Neural cell (in vitro differentiated cells): ENCODE measurements around the gene FARP1. TPM values are rescaled to one million over a fixed set of nuclear protein-coding genes. Genes with fewer than 3 reads are reported as not detected.

Experiments
- H2AFZ ChIP-seq: fragments of 200-600, 300-800 bp; sonication (generic), shearing (Covaris generic); 2 replicates; pipeline ENCODE4 v1.6.0; 2014; ENCODE audit warnings: low read depth, mild to moderate bottlenecking, antibody characterized with exemption, low read length, moderate library complexity
- H3F3A ChIP-seq: fragments of 200-600 bp; shearing (Covaris generic); 2 replicates; pipeline ENCODE4 v1.6.1; 2016; ENCODE audit warnings: mild to moderate bottlenecking, moderate library complexity, mixed read lengths, antibody characterized with exemption, low read length; ENCODE audit not compliant: insufficient read depth, poor library complexity, severe bottlenecking
- H3K27ac ChIP-seq: fragments of 200-600, 300-800 bp; sonication (generic), shearing (Covaris generic); 2 replicates; pipeline ENCODE4 v1.5.1; 2014; ENCODE audit warnings: mild to moderate bottlenecking, low read length, moderate library complexity
- H3K27me3 ChIP-seq: fragments of 300-800, 200-600 bp; sonication (generic), shearing (Covaris generic); 2 replicates; pipeline ENCODE4 v1.6.0; 2014; ENCODE audit warnings: mild to moderate bottlenecking, low read depth, low read length, moderate library complexity; ENCODE audit not compliant: insufficient read depth
- H3K36me3 ChIP-seq: fragments of 300-800, 200-600 bp; sonication (generic), shearing (Covaris generic); 2 replicates; pipeline ENCODE4 v1.5.1; 2014; ENCODE audit warnings: mild to moderate bottlenecking, antibody characterized with exemption, low read length, moderate library complexity; ENCODE audit not compliant: insufficient read depth
- H3K4me2 ChIP-seq: fragments of 300-800, 200-600 bp; sonication (generic), shearing (Covaris generic); 2 replicates; pipeline ENCODE4 v1.6.0; 2014; ENCODE audit warnings: mild to moderate bottlenecking, low read length
- H3K4me3 ChIP-seq: fragments of 300-800, 200-600 bp; sonication (generic), shearing (Covaris generic); 2 replicates; pipeline ENCODE4 v1.5.1; 2014; ENCODE audit warnings: mild to moderate bottlenecking, low read length, moderate library complexity
- H3K79me2 ChIP-seq: fragments of 200-600 bp; shearing (Covaris generic); replicated peaks from 2 replicates; pipeline ENCODE4 v1.6.0; 2014; ENCODE audit warnings: mild to moderate bottlenecking, low read length, moderate library complexity; ENCODE audit not compliant: insufficient read depth
- H3K9ac ChIP-seq: fragments of 300-800, 200-600 bp; sonication (generic), shearing (Covaris generic); 2 replicates; pipeline ENCODE4 v1.6.1; 2016; ENCODE audit warnings: mild to moderate bottlenecking, low read length, mixed read lengths
- H3K9me2 ChIP-seq: fragments of 200-600 bp; shearing (Covaris generic); 2 replicates; pipeline ENCODE4 v1.6.1; 2016; ENCODE audit warnings: mild to moderate bottlenecking, low read length, mixed read lengths; ENCODE audit not compliant: insufficient read depth
- H3K9me3 ChIP-seq: fragments of 200-600, 300-800 bp; sonication (generic), shearing (Covaris generic); 2 replicates; pipeline ENCODE4 v1.6.1; 2016; ENCODE audit warnings: mild to moderate bottlenecking, mixed run types, low read length, moderate library complexity, mixed read lengths
- H4K20me1 ChIP-seq: fragments of 200-600 bp; shearing (Covaris generic); 2 replicates; pipeline ENCODE4 v1.6.1; 2016; ENCODE audit warnings: mild to moderate bottlenecking, mixed run types; ENCODE audit not compliant: insufficient read depth
- CTCF ChIP-seq: fragments of 450-650 bp; IDR thresholded peaks from 2 replicates; pipeline ENCODE4 v1.5.1; 2014; ENCODE audit warnings: antibody characterized with exemption, mild to moderate bottlenecking, moderate library complexity; ENCODE audit not compliant: poor library complexity, severe bottlenecking
- EP300 ChIP-seq: fragments of 450-650 bp; conservative IDR thresholded peaks from 2 replicates; pipeline ENCODE4 v1.6.1; 2014; ENCODE audit warnings: antibody characterized with exemption, mild to moderate bottlenecking, moderate library complexity; ENCODE audit not compliant: poor library complexity, severe bottlenecking
- EZH2 ChIP-seq: fragments of 200-600, 300-800 bp; shearing (Covaris generic), sonication (generic); IDR thresholded peaks from 2 replicates; pipeline ENCODE4 v1.6.1; 2014; ENCODE audit warnings: antibody characterized with exemption, low read length, borderline replicate concordance, mild to moderate bottlenecking; ENCODE audit not compliant: insufficient read depth, poor library complexity, severe bottlenecking
- MXI1 ChIP-seq: fragments of 450-650 bp; conservative IDR thresholded peaks from 2 replicates; pipeline ENCODE4 v1.6.1; 2014; ENCODE audit warnings: antibody characterized with exemption, mild to moderate bottlenecking; ENCODE audit not compliant: poor library complexity, severe bottlenecking
- POLR2AphosphoS5 ChIP-seq: IDR thresholded peaks from 2 replicates; pipeline ENCODE4 v1.6.1; 2012
- RAD21 ChIP-seq: fragments of 450-650 bp; conservative IDR thresholded peaks from 2 replicates; pipeline ENCODE4 v1.6.1; 2014; ENCODE audit warnings: antibody characterized with exemption, mild to moderate bottlenecking, moderate library complexity
- SMC3 ChIP-seq: fragments of 450-650 bp; conservative IDR thresholded peaks from 2 replicates; pipeline ENCODE4 v1.6.1; 2014; ENCODE audit warnings: antibody characterized with exemption, mild to moderate bottlenecking, moderate library complexity; ENCODE audit not compliant: poor library complexity
- TAF1 ChIP-seq: IDR thresholded peaks from 2 replicates; pipeline ENCODE4 v1.6.1; 2012; ENCODE audit warnings: low read depth
- polyA plus RNA-seq: library from polyadenylated mRNA; depleted of rRNA; stranded (reverse); fragments of >200 nt; gene quantifications from 2 replicates; pipeline ENCODE4 v1.2.3, GENCODE V29; 2014
- TF ChIP-seq, protein P1 (sequence below): IDR thresholded peaks from 2 replicates; pipeline ENCODE4 v1.6.1; 2012; ENCODE audit warnings: borderline replicate concordance

Gene FARP1
- polyA plus RNA-seq, 1 donor from 2014 or later = 19.7 TPM

DNA sequence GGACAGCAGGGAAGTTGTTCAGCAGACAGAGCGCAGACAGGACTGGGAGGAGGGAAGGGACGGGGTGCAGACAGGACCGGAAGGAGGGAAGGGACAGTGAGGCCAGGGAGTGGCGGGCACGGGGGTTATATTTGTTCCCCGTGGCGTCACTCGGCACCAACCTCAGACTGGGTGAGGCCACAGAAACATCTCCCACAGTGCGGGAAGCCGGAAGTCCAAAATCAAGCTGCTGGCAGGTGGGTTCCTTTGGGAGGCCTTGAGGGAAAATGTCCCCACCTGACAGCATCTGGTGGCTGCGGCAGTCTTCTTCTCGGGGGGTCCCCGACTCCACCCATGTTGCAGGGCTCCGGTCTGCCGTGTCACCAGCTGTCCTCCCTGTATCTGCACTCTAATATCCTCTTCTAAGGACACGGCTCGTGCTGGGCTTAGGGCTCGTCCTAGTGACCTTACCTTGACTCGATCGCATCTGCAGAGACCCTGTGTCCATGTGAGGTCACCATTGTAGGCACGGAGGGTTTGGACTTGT, 301.0 kb downstream of the FARP1 start:
- no peak overlapping the region for H3K27ac ChIP-seq
- no peaks in the 10 kb centered on the region for H3K27me3 ChIP-seq
- H3K36me3 ChIP-seq = peaks cover 6% of the 10 kb centered on the region
- H3K4me2 ChIP-seq = no peak overlapping the region
- H4K20me1 ChIP-seq = no peaks in the 10 kb centered on the region
- no peak overlapping the region for H3K4me3 ChIP-seq
- H3F3A ChIP-seq = no peaks in the 10 kb centered on the region
- no peaks in the 10 kb centered on the region for H3K79me2 ChIP-seq
- no peak overlapping the region for H3K9ac ChIP-seq
- TF ChIP-seq RAD21 (no peak), POLR2AphosphoS5 (no peak), EP300 (no peak), TAF1 (no peak), SMC3 (no peak), MXI1 (no peak), CTCF (no peak), EZH2 (no peak)
- TF ChIP-seq, protein P1, sequence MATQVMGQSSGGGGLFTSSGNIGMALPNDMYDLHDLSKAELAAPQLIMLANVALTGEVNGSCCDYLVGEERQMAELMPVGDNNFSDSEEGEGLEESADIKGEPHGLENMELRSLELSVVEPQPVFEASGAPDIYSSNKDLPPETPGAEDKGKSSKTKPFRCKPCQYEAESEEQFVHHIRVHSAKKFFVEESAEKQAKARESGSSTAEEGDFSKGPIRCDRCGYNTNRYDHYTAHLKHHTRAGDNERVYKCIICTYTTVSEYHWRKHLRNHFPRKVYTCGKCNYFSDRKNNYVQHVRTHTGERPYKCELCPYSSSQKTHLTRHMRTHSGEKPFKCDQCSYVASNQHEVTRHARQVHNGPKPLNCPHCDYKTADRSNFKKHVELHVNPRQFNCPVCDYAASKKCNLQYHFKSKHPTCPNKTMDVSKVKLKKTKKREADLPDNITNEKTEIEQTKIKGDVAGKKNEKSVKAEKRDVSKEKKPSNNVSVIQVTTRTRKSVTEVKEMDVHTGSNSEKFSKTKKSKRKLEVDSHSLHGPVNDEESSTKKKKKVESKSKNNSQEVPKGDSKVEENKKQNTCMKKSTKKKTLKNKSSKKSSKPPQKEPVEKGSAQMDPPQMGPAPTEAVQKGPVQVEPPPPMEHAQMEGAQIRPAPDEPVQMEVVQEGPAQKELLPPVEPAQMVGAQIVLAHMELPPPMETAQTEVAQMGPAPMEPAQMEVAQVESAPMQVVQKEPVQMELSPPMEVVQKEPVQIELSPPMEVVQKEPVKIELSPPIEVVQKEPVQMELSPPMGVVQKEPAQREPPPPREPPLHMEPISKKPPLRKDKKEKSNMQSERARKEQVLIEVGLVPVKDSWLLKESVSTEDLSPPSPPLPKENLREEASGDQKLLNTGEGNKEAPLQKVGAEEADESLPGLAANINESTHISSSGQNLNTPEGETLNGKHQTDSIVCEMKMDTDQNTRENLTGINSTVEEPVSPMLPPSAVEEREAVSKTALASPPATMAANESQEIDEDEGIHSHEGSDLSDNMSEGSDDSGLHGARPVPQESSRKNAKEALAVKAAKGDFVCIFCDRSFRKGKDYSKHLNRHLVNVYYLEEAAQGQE = no peak
- H2AFZ ChIP-seq = no peak overlapping the region
- no peaks in the 10 kb centered on the region for H3K9me3 ChIP-seq
- H3K9me2 ChIP-seq = no peaks in the 10 kb centered on the region

DNA sequence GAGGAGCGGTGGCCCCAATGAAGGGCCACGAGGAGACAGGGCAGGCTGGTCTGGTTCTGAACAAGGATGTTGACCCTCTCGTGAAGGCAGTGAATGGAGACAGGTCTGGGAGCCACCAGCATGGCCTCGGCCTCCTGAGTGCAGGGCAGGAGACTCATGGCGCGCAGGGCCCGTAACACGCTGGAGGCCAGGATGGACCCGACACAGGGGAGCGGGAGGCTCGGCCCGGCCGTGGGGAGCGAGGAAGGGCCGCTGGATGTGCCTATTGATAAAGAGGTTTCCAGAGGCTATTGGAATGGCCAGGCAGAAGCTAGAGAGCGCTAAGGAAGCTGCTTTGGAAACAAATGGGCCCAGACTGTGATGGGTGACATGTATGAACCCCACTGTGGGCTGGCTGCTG, 301.5 kb downstream of the FARP1 start:
- Histone ChIP-seq H3K36me3 (peaks cover 6% of the 10 kb centered on the region), H3K9me2 (no peaks in the 10 kb centered on the region), H3K9me3 (no peaks in the 10 kb centered on the region), H3K4me2 (no peak overlapping the region), H3K27ac (no peak overlapping the region), H3K79me2 (no peaks in the 10 kb centered on the region), H3K9ac (no peak overlapping the region), H3K27me3 (no peaks in the 10 kb centered on the region), H2AFZ (no peak overlapping the region), H4K20me1 (no peaks in the 10 kb centered on the region), H3K4me3 (no peak overlapping the region), H3F3A (no peaks in the 10 kb centered on the region)
- TF ChIP-seq SMC3 = no peak
- no peak for TF ChIP-seq CTCF
- TF ChIP-seq TAF1 = no peak
- TF ChIP-seq POLR2AphosphoS5 = no peak
- TF ChIP-seq EP300 = no peak
- no peak for TF ChIP-seq RAD21
- TF ChIP-seq MXI1 = no peak
- TF ChIP-seq, protein P1 = no peak
